ENCODE measurements around the gene CPNE6.
A peak's percentile ranks its signal among the peaks of the same experiment; 100 is the strongest.

CPNE6 gene

GRCh38 chr14:24108336-24108874, 37.0 kb downstream of the CPNE6 start:
- DNase-seq: no peak

DNA sequence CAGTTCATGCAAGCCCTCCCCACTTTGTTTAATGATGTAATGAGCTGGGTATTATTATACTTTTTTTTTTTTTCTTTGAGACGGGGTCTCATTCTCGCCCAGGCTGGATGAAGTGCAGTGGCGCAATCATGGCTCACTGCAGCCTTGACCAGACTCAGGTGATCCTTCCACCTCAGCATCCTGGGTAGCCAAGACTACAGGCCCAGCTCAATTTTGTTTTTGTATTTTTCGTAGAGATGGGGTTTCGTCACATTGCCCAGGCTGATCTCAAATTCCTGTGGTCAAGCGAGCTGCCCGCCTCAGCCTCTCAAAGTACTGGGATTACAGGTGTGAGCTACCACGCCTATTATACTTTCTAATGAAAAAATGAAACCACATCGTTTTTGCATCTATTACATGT, 38.7 kb downstream of the CPNE6 start:
- no peak for DNase-seq

DNA sequence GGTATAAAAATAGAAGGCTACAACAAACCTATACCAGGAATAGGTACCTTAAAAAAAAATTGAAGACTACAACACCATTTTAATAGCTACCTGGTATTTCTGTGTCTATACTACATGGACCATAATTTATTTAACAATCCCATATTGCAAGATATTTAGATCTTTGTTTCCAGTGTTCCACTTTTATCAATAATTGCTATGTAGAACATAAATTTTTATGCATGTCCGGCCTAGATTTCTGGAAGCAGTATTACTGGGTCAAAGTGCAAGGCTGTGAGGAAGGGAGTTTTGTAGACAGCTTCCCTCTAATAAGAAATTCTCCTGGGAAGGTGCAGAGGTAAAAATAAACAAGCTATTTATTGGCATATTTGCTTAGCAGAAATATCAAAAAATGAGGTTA, 39.2 kb downstream of the CPNE6 start:
- no peak for DNase-seq

- no peak for DNase-seq
Observed at GRCh38 chr14:24113379-24113800, 42.0 kb downstream of the CPNE6 start.

DNA sequence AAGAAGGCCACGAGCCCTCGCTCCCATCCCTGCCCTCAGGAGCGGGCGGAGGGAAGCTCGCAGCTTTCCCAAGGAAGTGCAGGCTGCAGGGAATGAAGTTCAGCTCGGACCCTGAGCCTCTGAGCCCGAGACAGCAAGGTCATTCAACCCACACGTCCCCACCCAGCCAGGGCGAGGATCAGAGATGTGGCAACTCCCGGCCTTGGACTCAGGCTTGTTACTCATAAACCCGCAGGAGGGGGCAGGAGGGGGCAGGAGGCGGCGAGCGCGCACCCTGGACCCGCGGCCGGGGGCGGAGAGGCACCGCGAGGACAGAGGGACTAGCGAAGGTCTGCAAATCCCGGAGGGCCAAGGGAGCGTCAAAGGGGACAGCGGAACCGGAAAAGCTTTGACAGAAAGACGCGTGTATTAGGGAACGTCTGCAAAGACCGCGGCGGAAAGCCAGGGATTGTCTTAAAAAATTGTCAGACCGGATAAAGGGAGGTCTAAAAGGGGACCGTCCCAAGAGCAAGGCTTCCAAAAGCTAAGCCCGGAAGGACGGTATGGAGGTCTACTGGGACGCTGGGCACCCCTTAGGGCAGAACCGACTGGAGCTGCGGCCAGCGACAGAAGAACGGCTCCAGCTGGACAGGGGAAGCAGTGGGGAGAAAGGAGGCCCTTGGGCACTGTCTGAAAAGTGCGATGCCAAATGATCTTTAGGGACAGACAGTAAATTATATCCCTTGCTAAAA, 42.6 kb downstream of the CPNE6 start:
- DNase-seq: peak; percentile 74

- peak; percentile 98 for DNase-seq
Observed at GRCh38 chr14:24114532-24115421, 43.4 kb downstream of the CPNE6 start, which contains the start of the genes DCAF11 and NRL. TSS of gene DCAF11 (plus strand) at chr14:24114777. CDS start at chr14:24115595, 818 bp downstream. TSS of gene NRL (minus strand) at chr14:24114949. CDS start at chr14:24082848, 32,101 bp downstream.

DNA sequence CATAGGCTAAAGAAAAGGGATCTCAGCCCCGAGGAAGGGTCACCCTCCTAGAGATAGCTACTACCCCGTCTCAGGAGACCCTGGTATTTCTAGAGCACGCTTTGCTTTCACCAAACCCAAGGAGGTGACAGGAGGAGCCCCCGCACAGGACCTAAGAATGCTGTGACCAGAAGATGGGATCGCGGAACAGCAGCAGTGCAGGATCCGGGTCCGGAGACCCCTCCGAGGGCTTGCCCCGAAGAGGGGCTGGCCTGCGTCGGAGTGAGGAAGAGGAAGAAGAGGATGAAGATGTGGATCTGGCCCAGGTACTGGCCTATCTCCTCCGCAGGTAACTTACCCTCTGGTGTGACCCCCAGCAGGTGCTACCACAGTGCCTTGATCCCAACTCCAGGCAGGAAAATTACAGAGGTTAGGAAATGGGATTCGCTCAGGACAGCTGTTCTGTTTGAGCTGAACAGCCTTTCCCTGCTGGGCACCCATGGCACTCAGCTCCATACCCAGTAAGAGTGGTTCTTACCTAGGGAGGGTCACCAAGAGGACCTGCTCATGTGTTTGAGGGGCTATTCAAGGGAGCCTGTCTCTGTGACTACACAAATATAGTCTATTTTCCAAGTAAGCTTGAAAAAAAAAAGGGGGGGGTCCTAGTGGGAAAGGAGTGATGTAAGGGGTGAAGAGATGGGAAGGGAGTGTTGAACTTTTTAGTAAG, 44.2 kb downstream of the CPNE6 start:
- no peak for DNase-seq

GRCh38 chr14:24116128-24116814, 44.9 kb downstream of the CPNE6 start:
- DNase-seq: no peak

DNA sequence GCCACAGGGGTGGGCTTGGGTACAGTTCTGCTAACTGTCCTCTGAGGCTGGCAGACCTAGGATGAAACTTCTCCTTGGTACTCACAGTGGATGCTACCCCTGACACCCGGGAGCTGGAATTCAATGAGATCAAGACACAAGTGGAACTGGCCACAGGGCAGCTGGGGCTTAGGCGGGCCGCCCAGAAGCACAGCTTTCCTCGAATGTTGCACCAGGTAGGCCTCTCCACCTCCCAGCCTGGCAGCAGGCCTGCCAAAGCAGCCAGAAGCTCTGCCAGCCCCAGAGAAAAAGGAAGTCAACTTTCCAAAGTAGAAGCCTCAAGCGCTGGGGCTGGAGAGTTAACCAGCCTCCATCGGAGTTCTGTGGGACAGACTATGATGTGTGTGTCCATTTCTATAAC, 45.8 kb downstream of the CPNE6 start:
- no peak for DNase-seq

- DNase-seq: no peak
Observed at GRCh38 chr14:24119691-24120090, 48.3 kb downstream of the CPNE6 start.

GRCh38 chr14:24121210-24121609, 49.8 kb downstream of the CPNE6 start:
- no peak for DNase-seq

- no peak for DNase-seq
Observed at GRCh38 chr14:24122416-24122815, 51.1 kb downstream of the CPNE6 start.

DNA sequence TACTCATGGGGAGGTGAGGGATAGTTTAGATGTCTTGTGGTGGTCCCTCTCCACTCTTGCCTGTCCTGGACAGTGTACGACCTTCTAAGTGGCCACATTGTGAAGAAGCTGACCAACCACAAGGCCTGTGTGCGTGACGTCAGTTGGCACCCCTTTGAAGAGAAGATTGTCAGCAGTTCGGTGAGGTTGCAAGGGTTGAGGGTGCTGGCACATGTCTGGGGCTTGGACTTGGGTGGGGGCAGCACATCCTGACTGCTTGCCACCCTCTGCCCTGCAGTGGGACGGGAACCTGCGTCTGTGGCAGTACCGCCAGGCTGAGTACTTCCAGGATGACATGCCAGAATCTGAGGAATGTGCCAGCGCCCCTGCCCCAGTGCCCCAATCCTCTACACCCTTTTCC, 51.5 kb downstream of the CPNE6 start:
- DNase-seq: no peak

DNA sequence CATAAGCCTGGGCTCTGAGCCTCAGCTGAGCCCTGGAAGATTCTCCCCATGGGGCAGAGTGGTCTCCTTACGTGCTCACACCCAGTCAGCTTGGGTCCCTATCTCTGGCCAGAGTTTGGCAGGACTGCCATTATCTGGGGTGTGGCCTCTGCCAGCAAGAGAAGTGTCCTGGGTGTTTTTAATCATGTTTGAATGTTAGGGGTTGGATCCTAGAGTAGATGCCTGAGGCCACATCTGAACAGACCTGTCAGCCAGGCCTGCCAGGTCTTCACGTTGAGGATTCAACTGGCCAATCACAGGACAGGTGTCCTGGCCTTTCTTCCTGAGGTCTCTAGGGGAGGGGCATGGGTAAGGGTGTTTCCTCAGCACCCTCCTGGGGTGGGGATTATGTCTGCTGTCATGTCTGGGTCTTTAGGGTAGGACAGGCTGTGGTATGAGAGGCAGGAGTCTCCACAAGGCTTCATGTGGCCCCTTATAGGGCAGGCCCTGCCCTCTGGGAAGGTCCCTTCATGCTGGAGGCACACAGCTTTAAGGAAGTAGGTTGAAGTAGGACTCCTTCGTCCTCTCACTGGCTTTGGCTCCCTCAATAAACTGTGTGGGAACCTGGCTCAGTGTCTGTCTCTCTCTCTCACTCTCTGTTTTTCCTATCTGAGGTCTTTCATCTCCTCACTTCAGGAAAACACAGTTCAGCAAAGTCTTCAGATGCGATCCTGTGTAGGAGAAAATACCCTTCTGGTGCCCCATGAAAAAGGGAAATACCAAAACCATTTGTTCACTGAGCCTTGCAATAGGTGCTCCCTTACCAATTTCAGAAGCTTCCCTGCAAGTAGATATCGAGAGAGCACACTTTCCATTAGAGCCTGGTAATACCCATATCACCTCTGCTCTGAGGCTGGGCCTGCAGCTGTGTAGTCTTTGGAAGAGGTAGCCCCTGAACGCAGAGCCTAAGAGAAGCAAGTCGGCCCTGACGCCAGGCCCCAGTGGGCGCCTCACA, 52.4 kb downstream of the CPNE6 start:
- DNase-seq: no peak

- no peak for DNase-seq
Observed at GRCh38 chr14:24126939-24127338, 55.6 kb downstream of the CPNE6 start.

- no peak for DNase-seq
Observed at GRCh38 chr14:24127673-24128072, 56.3 kb downstream of the CPNE6 start.

All from effector CD4-positive, alpha-beta T cell (primary cell).